HL-60/S4 treated with retinoic acid at 250 ng/mL for 4 days and 3 days (cell line): ENCODE measurements around the gene HTR2C.
"Not testable (repeated sequence)": the region's sequence is repeated elsewhere in the genome, so short reads cannot be mapped to it uniquely, and the experiment has no call there.

Source experiments
- in situ Hi-C: fragments of 300-500 bp; cut with MboI; formaldehyde crosslinking; loops from 2 replicates; pipeline ENCODE4 v1.7.0; 2022; ENCODE audit warnings: low sequenced_read_pairs

The HTR2C gene

DNA sequence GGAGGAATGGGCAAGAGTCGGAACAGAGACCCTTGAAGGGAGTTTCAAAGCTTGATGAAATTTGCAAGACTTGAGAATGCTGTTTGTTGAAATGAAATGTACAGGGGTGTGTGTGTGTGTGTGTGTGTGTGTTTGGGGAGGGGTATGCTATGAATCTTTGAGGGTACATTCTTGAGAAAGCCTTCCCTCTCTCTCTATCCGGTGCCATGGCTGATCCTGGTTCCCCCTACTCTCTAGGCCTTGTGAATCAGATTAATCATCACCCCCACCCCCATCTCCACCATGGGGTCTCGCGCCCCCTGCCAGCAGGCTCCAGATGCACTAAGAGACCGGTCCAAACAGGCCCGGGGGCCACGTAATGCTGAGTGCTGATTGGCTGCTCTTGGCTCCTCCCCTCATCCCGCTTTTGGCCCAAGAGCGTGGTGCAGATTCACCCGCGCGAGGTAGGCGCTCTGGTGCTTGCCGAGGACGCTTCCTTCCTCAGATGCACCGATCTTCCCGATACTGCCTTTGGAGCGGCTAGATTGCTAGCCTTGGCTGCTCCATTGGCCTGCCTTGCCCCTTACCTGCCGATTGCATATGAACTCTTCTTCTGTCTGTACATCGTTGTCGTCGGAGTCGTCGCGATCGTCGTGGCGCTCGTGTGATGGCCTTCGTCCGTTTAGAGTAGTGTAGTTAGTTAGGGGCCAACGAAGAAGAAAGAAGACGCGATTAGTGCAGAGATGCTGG lies at the start of gene HTR2C:
Gene HTR2C (plus strand): TSS at position 441 of the 729 bp plus-strand sequence. CDS start 142,851 bp downstream, outside the sequence.
- in situ Hi-C loops = no loop called here

- in situ Hi-C loops = no loop called here
Measured at GRCh38 chrX:114580336-114580735, 3.5 kb upstream of the HTR2C start.

- in situ Hi-C loops = no loop called here
Measured at GRCh38 chrX:114581528-114582263, 2.2 kb upstream of the HTR2C start.

DNA sequence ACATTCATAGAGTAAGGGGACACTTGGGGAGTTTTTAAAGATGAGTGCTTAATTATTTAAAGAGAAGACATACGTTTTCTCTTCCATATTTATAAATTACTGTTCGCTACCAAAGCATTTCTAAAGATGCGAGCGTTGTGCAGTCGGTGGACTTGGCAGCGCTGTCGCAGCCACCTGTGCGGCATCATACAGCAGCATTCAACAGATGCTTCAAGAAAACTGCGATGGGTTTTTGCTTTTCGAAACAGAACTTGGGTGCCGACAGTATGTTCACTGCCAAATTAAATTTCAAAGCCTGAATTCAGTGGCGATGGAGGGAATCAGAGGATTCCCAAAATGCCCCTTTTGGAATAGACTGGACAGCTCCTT lies 1.6 kb upstream of the HTR2C start:
- in situ Hi-C loops = no loop called here

GRCh38 chrX:114582698-114583395 lies 1.0 kb upstream of the HTR2C start:
- in situ Hi-C loops = no loop called here

DNA sequence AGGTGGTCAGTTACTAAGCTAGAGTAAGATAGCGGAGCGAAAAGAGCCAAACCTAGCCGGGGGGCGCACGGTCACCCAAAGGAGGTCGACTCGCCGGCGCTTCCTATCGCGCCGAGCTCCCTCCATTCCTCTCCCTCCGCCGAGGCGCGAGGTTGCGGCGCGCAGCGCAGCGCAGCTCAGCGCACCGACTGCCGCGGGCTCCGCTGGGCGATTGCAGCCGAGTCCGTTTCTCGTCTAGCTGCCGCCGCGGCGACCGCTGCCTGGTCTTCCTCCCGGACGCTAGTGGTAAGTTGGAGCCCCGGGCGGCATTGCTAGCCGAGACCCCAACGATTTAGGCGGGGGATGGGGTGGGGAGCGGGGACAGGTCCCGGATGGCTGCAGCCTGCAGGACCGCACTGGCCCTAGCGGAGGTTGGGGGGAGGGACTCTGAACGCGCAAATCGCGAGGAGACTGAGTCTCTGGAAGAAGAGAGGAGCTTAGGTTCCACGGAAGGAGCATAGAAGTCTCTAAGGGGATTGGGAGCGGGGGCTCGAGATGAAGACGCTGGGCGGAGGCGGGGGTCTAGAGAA lies 573 bp downstream of the HTR2C start:
- in situ Hi-C loops = no loop called here

- in situ Hi-C loops = no loop called here
Measured at GRCh38 chrX:114584983-114585842, 1.3 kb downstream of the HTR2C start.

DNA sequence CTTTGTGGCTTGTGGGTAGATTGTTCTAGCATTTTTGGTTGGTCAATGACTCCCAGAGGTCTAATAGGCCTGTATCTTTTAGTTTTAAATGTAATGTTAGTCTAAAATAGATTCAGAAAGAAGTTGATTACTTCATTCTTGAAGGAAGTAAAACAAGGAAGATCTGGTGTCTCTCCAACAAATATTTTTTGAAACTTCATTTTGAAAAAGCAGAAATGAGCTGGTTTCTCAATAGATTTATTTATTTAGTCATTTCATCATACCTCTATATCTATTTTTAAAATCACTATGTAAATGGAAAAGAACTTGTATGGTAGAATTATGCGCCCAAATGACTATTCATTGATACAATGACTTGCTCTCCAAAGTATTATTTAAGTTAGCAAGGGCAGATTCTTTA lies 7.2 kb downstream of the HTR2C start:
- in situ Hi-C loops = no loop called here

DNA sequence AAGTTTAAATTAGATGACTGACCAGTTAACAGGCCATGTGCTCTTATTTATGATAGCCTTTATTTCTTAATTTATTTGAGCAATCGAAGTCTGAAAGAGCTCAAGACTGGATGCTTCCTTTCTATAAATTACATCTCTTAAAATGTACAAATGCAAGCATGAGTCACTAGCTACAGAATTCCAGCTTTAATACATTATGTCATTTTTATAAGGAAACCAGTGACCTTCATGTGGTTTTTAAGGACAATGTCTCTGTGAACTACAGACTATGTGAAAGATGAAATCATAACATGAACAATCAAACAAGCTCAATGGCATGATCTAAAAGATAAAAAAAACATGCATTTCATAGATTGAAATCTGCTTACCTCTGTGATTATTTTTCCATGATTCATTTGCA lies 15.4 kb downstream of the HTR2C start:
- in situ Hi-C loops = no loop called here

GRCh38 chrX:114599911-114600310 lies 16.0 kb downstream of the HTR2C start:
- in situ Hi-C loops = no loop called here

GRCh38 chrX:114606619-114607018 lies 22.7 kb downstream of the HTR2C start:
- in situ Hi-C loops = not testable (repeated sequence)

DNA sequence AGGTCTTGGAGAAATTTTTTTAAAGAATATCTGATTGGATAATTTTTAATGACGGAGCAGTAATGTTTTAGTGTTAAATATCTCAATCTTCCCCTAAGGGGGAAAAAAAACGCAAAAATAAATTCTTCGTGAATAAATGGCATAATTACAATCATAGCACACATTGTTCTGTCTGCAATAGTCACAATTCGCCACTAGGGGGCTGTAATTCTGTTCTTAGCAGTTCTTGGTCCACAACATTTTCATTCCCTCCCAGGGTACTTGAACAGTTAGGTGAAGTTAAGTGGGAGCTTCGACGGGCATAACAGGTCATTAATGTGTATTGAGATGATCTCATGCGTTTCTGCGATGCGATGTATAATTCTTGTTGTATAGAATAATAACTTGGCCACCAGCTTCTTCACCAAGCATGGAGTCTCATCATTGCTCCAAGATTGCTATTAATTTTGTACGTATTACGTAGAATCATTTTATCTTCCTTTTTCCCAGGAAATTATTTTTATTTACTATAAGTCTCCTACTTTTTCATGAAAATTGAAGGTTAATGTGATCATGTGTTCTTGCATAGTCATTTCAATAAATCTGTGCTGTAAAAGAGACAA lies 27.2 kb downstream of the HTR2C start:
- in situ Hi-C loops = no loop called here

GRCh38 chrX:114615765-114616164 lies 31.9 kb downstream of the HTR2C start:
- in situ Hi-C loops = no loop called here

DNA sequence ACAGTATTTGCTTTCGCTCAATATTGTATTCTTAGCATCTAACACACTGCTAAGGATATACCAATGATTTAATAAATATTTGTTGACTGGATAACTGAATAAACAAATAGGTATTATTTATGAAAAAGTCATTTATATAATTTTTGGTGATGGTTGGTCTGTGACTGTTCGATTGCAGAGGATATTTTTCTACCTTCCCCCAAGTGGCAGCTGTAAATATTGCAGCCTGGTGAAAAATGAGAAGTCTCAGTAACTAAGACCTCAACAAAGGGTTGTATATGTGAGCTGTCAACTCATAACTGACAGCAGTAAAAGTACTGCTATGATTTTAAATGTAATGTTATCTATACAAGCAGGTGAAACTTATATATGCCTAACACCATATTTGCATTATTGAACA lies 36.0 kb downstream of the HTR2C start:
- in situ Hi-C loops = no loop called here

GRCh38 chrX:114626323-114626722 lies 42.4 kb downstream of the HTR2C start:
- in situ Hi-C loops = no loop called here

DNA sequence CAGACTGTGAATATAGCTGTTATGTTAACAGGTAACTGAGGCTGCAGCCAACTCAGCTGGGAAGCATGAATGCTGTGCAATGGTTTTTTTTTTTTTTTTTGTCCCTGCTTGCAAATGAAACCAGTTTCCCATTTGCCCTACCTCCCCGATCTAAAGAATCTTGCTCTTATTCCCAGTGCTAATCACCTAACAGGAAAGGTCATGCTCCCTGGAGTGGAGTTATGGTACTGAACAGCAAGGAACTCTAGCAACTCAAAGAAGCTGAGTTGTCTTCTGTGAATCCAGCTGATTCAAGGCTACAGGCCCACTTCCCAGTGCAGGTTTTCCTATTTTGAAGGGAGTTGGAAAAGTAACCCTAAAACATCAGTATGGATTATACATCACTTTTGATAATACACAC lies 52.1 kb downstream of the HTR2C start:
- in situ Hi-C loops = no loop called here

DNA sequence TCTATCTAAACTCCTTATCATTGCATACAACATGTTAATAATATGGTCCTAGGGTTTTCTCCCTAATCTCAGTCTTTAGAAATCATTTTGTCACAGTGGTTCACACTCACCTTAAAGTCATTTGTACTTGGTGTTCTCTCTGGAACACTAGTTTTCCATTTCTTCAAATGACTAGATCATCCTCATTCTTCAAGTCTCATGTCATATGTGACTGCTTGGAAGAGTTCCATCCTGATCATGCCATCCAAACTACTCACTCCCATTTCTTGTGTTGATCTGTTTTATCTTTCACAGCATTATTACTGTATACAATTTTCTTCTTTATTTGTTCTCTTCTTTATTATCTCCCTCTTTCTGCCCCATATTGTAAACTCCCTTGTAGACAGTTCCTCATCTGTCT lies 66.5 kb downstream of the HTR2C start:
- in situ Hi-C loops = no loop called here

GRCh38 chrX:114675365-114675764 lies 91.5 kb downstream of the HTR2C start:
- in situ Hi-C loops = no loop called here

DNA sequence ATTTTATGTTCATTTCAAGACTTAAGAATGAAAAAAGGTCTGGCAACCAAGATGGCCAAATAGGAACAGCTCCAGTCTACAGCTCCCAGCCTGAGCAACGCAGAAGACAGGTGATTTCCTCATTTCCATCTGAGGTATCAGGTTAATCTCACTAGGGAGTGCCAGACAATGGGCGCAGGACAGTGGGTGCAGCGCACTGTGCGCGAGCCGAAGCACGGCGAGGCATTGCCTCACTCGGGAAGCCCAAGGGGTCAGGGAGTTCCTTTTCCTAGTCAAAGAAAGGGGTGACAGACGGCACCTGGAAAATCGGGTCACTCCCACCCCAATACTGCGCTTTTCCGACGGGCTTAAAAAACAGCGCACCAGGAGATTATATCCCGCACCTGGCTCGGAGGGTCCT lies 116.6 kb downstream of the HTR2C start:
- in situ Hi-C loops = not testable (repeated sequence)

GRCh38 chrX:114709406-114709805 lies 125.5 kb downstream of the HTR2C start:
- in situ Hi-C loops = no loop called here
